HG03103 (cell line): ENCODE data around the gene NR1I2.

Experiments
- ATAC-seq: cut with Tn5 transposase; IDR thresholded peaks from one replicate; pipeline ENCODE4 v1.9.1; 2021; ENCODE audit warnings: low read depth; ENCODE audit not compliant: unreplicated experiment

NR1I2 gene

GRCh38 chr3:119781330-119782198, at the start of gene NR1I2:
NR1I2 (plus strand) TSS chr3:119782101.
- no peak for ATAC-seq

- no peak for ATAC-seq
Observed at GRCh38 chr3:119733812-119734211, 48.1 kb upstream of the NR1I2 start.

- ATAC-seq, result no peak
Observed at GRCh38 chr3:119738741-119739140, 43.2 kb upstream of the NR1I2 start.

GRCh38 chr3:119741657-119742590, 40.0 kb upstream of the NR1I2 start:
- ATAC-seq, result no peak

- no peak for ATAC-seq
Observed at GRCh38 chr3:119743921-119744320, 38.0 kb upstream of the NR1I2 start.

- ATAC-seq, result no peak
Observed at GRCh38 chr3:119745942-119746341, 36.0 kb upstream of the NR1I2 start.

GRCh38 chr3:119746423-119746822, 35.5 kb upstream of the NR1I2 start:
- ATAC-seq, result no peak

- no peak for ATAC-seq
Observed at GRCh38 chr3:119747357-119747756, 34.5 kb upstream of the NR1I2 start.

GRCh38 chr3:119748991-119749390, 32.9 kb upstream of the NR1I2 start:
- ATAC-seq, result no peak

- no peak for ATAC-seq
Observed at GRCh38 chr3:119751423-119751822, 30.5 kb upstream of the NR1I2 start.

- ATAC-seq, result peak; percentile 78
Observed at GRCh38 chr3:119759962-119760361, 21.9 kb upstream of the NR1I2 start.

GRCh38 chr3:119762876-119763275, 19.0 kb upstream of the NR1I2 start:
- no peak for ATAC-seq

GRCh38 chr3:119763466-119763865, 18.4 kb upstream of the NR1I2 start:
- no peak for ATAC-seq

- ATAC-seq, result no peak
Observed at GRCh38 chr3:119765239-119765638, 16.7 kb upstream of the NR1I2 start.

GRCh38 chr3:119767936-119768601, 13.8 kb upstream of the NR1I2 start:
- ATAC-seq, result no peak

GRCh38 chr3:119768668-119769393, 13.1 kb upstream of the NR1I2 start:
- ATAC-seq, result no peak

- no peak for ATAC-seq
Observed at GRCh38 chr3:119769394-119770149, 12.3 kb upstream of the NR1I2 start.

GRCh38 chr3:119774444-119774843, 7.5 kb upstream of the NR1I2 start:
- peak; percentile 89 for ATAC-seq

- no peak for ATAC-seq
Observed at GRCh38 chr3:119776304-119776703, 5.6 kb upstream of the NR1I2 start.
